Stimulated activated CD4-positive, alpha-beta T cell treated with anti-CD3 and anti-CD28 coated beads, TNF-alpha, amount 100 ng/mL, for 24 hours (primary cell): Measurements from ENCODE around the gene PRR33.
A peak's percentile ranks its signal among the peaks of the same experiment; 100 is the strongest.
"Not testable (repeated sequence)": the region's sequence is repeated elsewhere in the genome, so short reads cannot be mapped to it uniquely, and the experiment has no call there.

Experiments
- DNase-seq, 3 experiments: peaks; one replicate each; pipeline ENCODE4 v3.0.0-alpha.2; 2020; ENCODE audit warnings: low read depth in 3 of 3

Gene PRR33

DNA sequence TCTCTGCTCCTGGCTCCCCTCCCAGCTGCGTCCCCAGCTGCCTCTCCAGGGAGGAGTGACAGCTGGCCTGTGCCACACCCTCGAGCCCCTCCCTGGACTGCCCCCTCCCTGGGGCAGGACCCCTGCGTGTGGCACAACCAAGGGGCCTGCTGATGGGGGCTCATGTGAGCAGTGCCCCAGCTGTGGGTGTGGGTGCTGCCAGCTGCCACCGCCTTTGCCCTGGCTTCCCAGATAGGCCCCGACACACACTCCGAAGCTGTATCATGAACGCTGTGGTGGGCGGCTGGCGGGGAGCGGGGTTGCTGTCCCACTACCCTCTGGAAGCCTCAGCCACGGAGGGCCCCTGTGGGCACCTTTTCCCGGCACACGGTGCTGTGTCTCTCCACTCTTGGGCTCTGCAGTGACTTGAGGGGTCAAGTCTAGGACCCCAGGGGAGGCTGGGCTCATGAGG lies 15.8 kb downstream of the PRR33 start:
- not testable (repeated sequence) for DNase-seq

GRCh38 chr11:1875093-1875850 lies 16.4 kb downstream of the PRR33 start:
- no peak for DNase-seq

GRCh38 chr11:1874441-1875092 lies 17.1 kb downstream of the PRR33 start:
- DNase-seq: not testable (repeated sequence)

DNA sequence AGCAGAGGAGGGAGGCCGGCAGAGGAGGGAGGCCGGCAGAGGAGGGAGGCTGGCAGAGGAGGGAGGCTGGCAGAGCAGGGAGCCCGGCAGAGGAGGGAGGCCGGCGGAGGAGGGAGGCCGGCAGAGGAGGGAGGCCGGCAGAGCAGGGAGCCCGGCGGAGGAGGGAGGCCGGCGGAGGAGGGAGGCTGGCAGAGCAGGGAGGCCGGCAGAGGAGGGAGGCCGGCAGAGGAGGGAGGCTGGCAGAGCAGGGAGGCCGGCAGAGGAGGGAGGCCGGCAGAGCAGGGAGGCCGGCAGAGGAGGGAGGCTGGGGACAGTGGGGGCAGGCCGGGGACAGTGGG lies 17.9 kb downstream of the PRR33 start:
- not testable (repeated sequence) for DNase-seq

DNA sequence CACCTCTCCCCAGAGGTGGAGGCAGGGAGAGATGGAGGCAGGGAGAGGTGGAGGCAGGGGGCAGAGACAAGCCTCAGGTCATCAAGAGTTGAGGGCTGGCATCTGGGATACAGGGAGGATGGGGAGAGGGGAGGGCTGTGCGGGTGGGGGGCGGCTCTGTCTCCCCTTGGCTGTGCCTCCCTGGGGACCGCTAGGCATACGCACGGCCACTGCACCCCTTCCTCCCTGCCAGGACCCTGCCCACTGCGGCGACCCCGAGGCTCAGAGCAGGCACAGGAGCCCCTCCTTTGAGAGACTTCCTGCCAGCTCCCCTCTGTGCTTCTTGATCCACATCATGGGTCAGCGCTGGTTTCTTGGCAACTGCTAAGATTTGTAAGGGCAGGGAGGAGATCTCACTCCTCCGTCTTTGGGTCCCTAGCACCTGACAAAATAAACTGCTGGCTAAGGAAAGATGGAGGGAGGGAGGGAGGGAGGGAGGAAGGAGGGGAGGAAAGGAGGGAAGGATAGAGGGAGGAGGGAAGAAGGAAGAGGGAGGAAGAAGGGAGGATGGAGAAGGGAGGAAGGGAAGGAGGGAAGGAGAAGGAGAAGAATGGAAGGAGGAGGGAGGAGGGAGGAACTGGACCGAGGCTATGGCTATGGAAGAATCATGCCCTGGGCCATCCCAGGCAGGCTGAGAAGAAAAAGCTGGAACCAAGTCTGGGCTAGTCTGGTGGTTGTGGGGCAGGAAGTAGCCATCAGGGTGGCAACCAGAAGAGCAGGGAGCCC lies 18.5 kb downstream of the PRR33 start:
- no peak for DNase-seq

DNA sequence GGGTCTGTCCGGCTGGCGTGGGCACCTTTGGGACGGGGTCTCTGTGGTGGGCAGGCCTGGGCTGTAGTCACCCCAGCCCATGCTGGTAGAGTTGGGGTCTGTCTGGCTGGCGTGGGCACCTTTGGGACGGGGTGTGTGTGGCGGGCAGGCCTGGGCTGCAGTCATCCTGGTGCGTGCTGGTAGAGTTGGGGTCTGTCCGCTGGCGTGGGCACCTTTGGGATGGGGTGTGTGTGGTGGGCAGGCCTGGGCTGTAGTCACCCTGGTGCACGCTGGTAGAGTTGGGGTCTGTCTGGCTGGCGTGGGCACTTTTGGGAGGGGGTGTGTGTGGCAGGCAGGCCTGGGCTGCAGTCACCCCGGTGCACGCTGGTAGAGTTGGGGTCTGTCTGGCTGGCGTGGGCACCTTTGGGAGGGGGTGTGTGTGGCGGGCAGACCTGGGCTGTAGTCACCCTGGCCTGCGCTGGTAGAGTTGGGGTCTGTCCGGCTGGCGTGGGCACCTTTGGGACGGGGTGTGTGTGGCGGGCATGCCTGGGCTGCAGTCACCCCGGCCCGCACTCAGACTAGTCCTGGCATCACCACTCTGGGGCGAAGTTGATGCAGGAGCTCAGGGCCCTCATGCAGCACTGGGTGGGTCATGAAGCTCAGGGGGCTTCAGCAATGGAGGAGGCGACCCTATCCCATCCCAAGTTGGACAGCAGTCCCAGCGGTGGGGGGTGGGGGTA lies 19.3 kb downstream of the PRR33 start:
- no peak for DNase-seq

DNA sequence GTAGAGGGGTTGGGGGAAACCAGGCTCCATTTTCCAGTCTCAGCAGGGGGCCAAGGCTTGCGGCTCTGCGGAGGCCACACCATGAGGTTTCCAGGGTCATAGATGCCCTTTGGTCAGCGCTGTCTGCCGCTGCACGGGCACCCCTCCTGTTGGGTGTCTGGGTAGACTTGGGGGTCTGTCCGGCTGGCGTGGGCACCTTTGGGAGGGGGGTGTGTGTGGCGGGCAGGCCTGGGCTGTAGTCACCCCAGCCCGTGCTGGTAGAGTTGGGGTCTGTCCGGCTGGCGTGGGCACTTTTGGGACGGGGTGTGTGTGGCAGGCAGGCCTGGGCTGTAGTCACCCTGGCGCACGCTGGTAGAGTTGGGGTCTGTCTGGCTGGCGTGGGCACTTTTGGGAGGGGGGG lies 20.2 kb downstream of the PRR33 start:
- DNase-seq: no peak

GRCh38 chr11:1870721-1871466 lies 20.8 kb downstream of the PRR33 start:
- peak in 1 of 3 experiments; percentile 29 for DNase-seq

GRCh38 chr11:1870326-1870696 lies 21.4 kb downstream of the PRR33 start:
- no peak for DNase-seq

DNA sequence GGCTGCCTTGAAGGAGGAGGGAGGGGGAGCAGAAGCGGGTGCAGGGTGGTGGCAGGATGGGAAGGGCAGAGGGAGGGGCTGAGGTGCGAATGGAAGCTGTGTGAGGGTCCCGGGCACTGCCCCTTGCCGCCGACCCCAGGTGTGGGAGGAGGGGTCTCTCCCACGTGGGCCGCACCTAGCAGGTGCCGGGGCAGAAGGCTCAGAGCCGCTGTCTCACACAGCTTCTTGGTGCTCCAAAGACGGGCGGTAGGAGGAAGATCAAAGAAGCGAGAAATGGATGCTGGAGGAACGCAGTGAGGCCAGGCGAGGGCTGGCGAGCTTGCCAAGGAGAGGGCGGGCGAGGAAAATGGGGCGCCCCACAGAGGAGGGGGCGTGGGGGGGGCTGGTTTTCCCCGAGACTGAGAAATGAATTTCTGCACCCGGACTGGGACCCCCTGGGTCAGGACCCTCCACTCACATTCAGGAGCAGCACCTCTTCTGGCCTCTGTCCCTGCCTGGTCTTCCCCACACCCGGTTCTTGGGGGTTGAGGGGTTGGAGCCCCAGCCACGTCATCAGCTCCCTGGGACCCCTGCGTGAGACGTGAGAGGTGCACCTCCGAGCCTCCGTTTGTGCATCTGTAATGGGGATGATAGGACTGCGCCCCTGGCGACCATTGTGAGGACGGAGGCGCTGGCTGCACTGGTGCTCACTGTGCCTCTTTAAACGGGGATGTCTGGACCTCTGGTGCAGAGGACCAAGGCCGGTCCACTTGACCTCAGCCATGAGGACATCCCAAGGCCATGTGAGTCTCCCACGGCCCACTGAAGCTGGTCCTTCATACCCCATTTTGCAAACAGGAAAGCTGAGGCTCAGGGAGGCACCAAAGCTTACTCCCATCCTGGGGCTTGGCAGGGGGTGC lies 22.0 kb downstream of the PRR33 start:
- DNase-seq: no peak

GRCh38 chr11:1868636-1869291 lies 22.9 kb downstream of the PRR33 start:
- no peak for DNase-seq

- DNase-seq: no peak
These were observed 23.5 kb downstream of the PRR33 start for GRCh38 chr11:1868056-1868635.

DNA sequence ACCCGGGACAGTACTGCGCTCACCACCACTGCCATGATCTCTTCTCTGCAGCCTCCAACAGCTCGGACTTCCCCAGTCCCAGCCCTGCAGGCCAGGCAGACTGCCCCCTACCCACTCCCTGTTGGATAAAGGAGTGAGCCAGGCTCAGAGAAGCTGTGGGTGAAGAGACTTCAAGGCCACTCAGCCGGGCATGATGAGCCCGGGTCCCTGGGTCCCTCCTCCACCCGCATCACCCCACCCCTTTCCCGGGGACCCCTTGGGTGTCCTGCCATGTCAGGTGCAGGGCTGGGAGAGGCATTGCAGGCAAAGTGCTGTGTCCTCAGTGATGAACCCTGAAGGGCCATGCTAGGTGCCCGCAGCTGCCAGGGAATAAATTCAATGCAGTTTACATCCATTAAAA lies 24.3 kb downstream of the PRR33 start:
- DNase-seq: no peak

- no peak for DNase-seq
These were observed 24.9 kb downstream of the PRR33 start for GRCh38 chr11:1866776-1867175.

DNA sequence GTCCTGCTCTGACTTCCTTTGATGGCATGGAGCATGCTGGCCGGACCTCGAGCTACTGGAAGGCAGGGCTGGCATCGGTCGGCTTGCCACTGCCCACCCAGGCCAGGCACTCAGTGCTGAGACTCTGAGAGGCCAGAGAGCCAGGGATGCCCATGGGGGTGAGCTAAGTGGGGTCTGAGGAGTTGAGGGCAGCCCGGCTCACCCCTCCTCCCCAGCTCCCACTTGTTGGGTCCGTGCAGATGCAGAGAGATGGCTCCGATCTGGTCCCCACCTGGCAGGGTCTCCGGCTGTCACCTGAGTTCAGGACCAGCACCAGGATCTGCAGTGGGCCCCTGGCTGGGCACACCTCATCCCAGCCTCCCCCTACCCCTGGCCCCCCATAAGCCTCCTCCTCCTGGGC lies 25.5 kb downstream of the PRR33 start:
- DNase-seq: no peak

DNA sequence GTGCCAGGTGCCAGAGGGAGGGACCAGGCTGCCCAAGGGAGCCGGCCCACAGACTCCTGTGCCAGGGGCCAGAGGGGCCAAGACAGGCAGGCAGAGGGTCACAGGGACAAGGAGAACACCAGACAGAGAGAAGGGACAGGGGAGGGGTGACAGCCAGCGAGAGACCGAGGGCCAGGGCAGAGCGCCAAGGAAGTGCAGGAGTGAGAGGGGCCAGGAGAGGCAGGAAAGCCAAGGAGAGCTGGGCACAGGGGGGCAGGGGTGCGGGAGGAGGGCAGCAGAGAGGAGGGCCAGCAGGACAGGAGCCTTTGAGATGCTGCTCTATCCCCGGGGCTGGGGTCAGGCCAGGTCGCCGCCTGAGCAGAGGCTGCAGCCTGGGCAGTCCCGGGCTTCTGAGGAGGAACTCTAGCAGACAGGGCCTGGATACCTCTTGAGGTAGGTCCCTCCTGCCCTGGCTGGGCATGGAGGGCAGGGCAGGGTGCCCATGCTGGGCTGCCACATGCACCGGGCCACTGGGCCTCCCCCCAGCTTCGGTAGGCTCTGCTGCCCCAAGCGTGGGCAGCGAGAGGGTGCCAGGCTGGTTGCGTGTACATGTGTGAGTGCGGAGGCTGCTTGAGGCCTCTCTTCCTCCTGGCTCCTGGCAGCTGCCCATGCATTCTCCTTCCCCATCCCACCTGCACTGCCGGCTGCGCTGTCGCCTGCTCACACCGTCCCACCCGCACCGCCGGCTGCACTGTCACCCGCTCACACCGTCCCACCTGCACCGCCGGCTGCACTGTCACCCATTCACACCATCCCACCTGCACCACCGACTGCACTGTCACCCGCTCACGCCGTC lies 26.6 kb downstream of the PRR33 start:
- no peak for DNase-seq

DNA sequence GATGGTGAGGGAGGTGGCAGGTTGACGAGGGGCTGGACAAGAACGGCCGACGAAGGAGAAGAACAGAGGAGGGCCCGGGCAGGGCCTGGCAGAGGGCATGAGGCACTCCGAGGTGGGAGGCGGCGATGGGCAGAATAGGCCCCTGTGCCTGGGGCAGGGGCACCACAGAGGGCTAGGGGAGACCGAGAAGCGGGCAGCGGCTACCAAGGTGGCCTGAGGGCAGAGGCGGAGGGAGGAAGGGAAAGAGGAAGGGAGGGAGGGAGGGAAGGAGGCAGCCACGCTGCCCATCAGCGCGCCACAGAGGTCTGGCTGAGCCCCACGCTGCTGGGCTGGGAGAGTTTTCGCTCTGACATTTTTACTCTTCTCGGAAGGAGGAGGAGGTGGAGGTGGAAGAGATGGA lies 27.5 kb downstream of the PRR33 start:
- no peak for DNase-seq

GRCh38 chr11:1863352-1864216 lies 28.1 kb downstream of the PRR33 start:
- no peak for DNase-seq
